ENCODE results near the gene RUFY3.

- no peak for TF ChIP-seq POLR2A (IDR thresholded peaks at IDR 0.05)
- no peak for TF ChIP-seq CTCF (IDR thresholded peaks at IDR 0.05)
- TF ChIP-seq POLR2AphosphoS5 (IDR thresholded peaks at IDR 0.05): no peak
Measured at GRCh38 chr4:70759126-70759525, 37.4 kb downstream of the RUFY3 start.
